Prostate gland (tissue), 2 donors: ENCODE measurements around the gene GNL2. TPM values are rescaled to one million over a fixed set of nuclear protein-coding genes. Genes with fewer than 3 reads are reported as not detected.

Experiments
- DNase-seq: peaks from one replicate; pipeline ENCODE4 v3.0.0-alpha.2; 2019; ENCODE audit warnings: low spot score
- H3K27ac ChIP-seq, 2 donors: fragments of 200-600 bp; sonication (generic); 2 replicates each; pipeline ENCODE4 v1.5.1; 2017 to 2019
- H3K27me3 ChIP-seq: fragments of 200-600 bp; sonication (generic); replicated peaks from 2 replicates; pipeline ENCODE4 v1.5.1; 2019; ENCODE audit not compliant: insufficient read depth
- H3K36me3 ChIP-seq, 2 donors: fragments of 200-600 bp; sonication (generic); 1 replicate in 1 of 2; 2 replicates in 1 of 2; pipeline versions ENCODE4 v1.5.1 to v1.8.1; 2017 to 2019
- H3K4me1 ChIP-seq: fragments of 200-600 bp; sonication (generic); replicated peaks from 2 replicates; pipeline ENCODE4 v1.5.1; 2019
- H3K4me3 ChIP-seq, 2 donors: fragments of 200-600 bp; sonication (generic); 2 replicates each; pipeline ENCODE4 v1.5.1; 2017 to 2019
- H3K9me3 ChIP-seq: fragments of 200-600 bp; sonication (generic); 2 replicates; pipeline ENCODE4 v1.5.1; 2017
- CTCF ChIP-seq, 4 experiments: fragments of 200-600 bp in 2 of 4; fragments of 450-650 bp in 2 of 4; sonication (generic) in 2 of 4; IDR thresholded peaks; 1 replicate in 3 of 4; 2 replicates in 1 of 4; pipeline ENCODE4 v1.5.1; 2016 to 2019; ENCODE audit warnings: antibody characterized with exemption in 4 of 4, mild to moderate bottlenecking in 2 of 4, moderate library complexity in 2 of 4
- POLR2A ChIP-seq: fragments of 450-650 bp; IDR thresholded peaks from one replicate; pipeline ENCODE4 v1.6.1; 2016; ENCODE audit warnings: antibody characterized with exemption, mild to moderate bottlenecking
- POLR2AphosphoS5 ChIP-seq: sonication (generic); formaldehyde crosslinking; IDR thresholded peaks from one replicate; pipeline ENCODE4 v1.6.1; 2017; ENCODE audit warnings: antibody characterized with exemption
- WGBS: methylation state at CpG from one replicate; pipeline ENCODE4 v1.1.5; 2018; 5-methylcytosine and 5-hydroxymethylcytosine counted together
- intact Hi-C: fragments of 100-400 bp; cut with DNase I; formaldehyde crosslinking; loops from one replicate; pipeline ENCODE4 v1.14.2; 2022
- total RNA-seq, 2 donors: library from RNA; depleted of rRNA; stranded (reverse); fragments of >200 nt; gene quantifications; one replicate each; pipeline ENCODE4 v1.1.0, GENCODE V29; 2016

The GNL2 gene
- total RNA-seq, 2 donors from 2014 or later = 23.2 to 52.0 TPM

GRCh38 chr1:37557402-37557801, 38.3 kb downstream of the GNL2 start:
- no peak for TF ChIP-seq POLR2AphosphoS5
- TF ChIP-seq CTCF (IDR thresholded peaks at IDR 0.05) = no peak
- TF ChIP-seq POLR2A = no peak
- H3K36me3 ChIP-seq = no peaks in the 10 kb centered on the region
- peaks cover 10% of the 10 kb centered on the region for H3K4me1 ChIP-seq
- no peaks in the 10 kb centered on the region for H3K9me3 ChIP-seq
- intact Hi-C loops = loop anchor here (10.0 kb wide), 1 partner anchor 247 kb away; the partner anchor contains the start of genes C1orf122 and YRDC
- H3K27ac ChIP-seq = peak overlapping the region; percentile 36 to 43
- DNase-seq = no peak
- WGBS = 56% methylated on average over 3 of the region's 3 CpGs
- H3K27me3 ChIP-seq = no peaks in the 10 kb centered on the region
- H3K4me3 ChIP-seq = peak overlapping the region; percentile 29 to 36

GRCh38 chr1:37556712-37557196, 39.0 kb downstream of the GNL2 start, which contains the start of gene DNALI1:
Gene DNALI1 (plus strand): TSS chr1:37556940. CDS start chr1:37556995, 55 bp downstream.
- Histone ChIP-seq H3K27ac (peak within 1 kb of the TSS; percentile 36 to 43), H3K9me3 (no peaks in the 10 kb centered on the region), H3K36me3 (no peaks in the 10 kb centered on the region), H3K4me3 (peak within 1 kb of the TSS; percentile 29 to 36), H3K4me1 (peaks cover 10% of the 10 kb centered on the region), H3K27me3 (no peaks in the 10 kb centered on the region)
- peak; percentile 90 for DNase-seq
- intact Hi-C loops = loop anchor here (10.0 kb wide), 1 partner anchor 248 kb away; the partner anchor contains the start of genes C1orf122 and YRDC
- 7% methylated on average over 30 of the region's 31 CpGs for WGBS
- TF ChIP-seq POLR2A (peak; percentile 9), CTCF (IDR thresholded peaks at IDR 0.05) (no peak), POLR2AphosphoS5 (peak; percentile 86)

GRCh38 chr1:37553927-37554808, 41.6 kb downstream of the GNL2 start, which contains the start of gene SNIP1:
Gene SNIP1 (minus strand): TSS chr1:37554293. CDS start chr1:37554229, 64 bp downstream.
- intact Hi-C loops = loop anchor here (10.0 kb wide), 1 partner anchor 251 kb away; the partner anchor contains the start of genes C1orf122 and YRDC
- H3K27me3 ChIP-seq = no peaks in the 10 kb centered on the region
- peak within 1 kb of the TSS; percentile 76 to 82 for H3K27ac ChIP-seq
- 14% methylated on average over 51 of the region's 54 CpGs for WGBS
- H3K36me3 ChIP-seq = no peaks in the 10 kb centered on the region
- peaks cover 10% of the 10 kb centered on the region for H3K4me1 ChIP-seq
- H3K9me3 ChIP-seq = no peaks in the 10 kb centered on the region
- peak; percentile 93 for DNase-seq
- TF ChIP-seq POLR2AphosphoS5 = peak; percentile 100
- TF ChIP-seq CTCF (IDR thresholded peaks at IDR 0.05) = peak in 2 of 4 experiments; percentile 23 to 25
- no peak for TF ChIP-seq POLR2A
- peak within 1 kb of the TSS; percentile 89 to 93 for H3K4me3 ChIP-seq

- TF ChIP-seq POLR2A (no peak), POLR2AphosphoS5 (no peak), CTCF (IDR thresholded peaks at IDR 0.05) (no peak)
- H3K27me3 ChIP-seq = no peaks in the 10 kb centered on the region
- H3K27ac ChIP-seq = peak overlapping the region; percentile 76 to 82
- no peak for DNase-seq
- H3K36me3 ChIP-seq = no peaks in the 10 kb centered on the region
- H3K4me1 ChIP-seq = peaks cover 10% of the 10 kb centered on the region
- no peaks in the 10 kb centered on the region for H3K9me3 ChIP-seq
- intact Hi-C loops = loop anchor here (10.0 kb wide), 1 partner anchor 251 kb away; the partner anchor contains the start of genes C1orf122 and YRDC
- peak overlapping the region; percentile 89 to 93 for H3K4me3 ChIP-seq
- 1% methylated on average over 11 of the region's 11 CpGs for WGBS
These were observed 42.2 kb downstream of the GNL2 start for GRCh38 chr1:37553598-37553926.
